DOHH2 (cell line): Measurements from ENCODE around the gene UBIAD1.
A peak's percentile ranks its signal among the peaks of the same experiment; 100 is the strongest.

Experiments
- H3F3A ChIP-seq: fragments of 200-600 bp; sonication (generic), shearing (Covaris generic); 2 replicates; pipeline ENCODE4 v1.6.0; 2016; ENCODE audit warnings: antibody characterized with exemption, mild to moderate bottlenecking; ENCODE audit not compliant: control insufficient read depth, insufficient read depth
- H3K27ac ChIP-seq: fragments of 200-600 bp; sonication (generic); 2 replicates; pipeline ENCODE4 v1.5.1; 2014; ENCODE audit warnings: low read depth, mild to moderate bottlenecking, low read length, moderate library complexity
- H3K27me3 ChIP-seq: fragments of 200-600 bp; sonication (generic); 2 replicates; pipeline ENCODE4 v1.6.1; 2014; ENCODE audit warnings: mild to moderate bottlenecking, low read length, mixed read lengths; ENCODE audit not compliant: control insufficient read depth
- H3K36me3 ChIP-seq: fragments of 200-600 bp; sonication (generic); 2 replicates; pipeline ENCODE4 v1.6.1; 2014; ENCODE audit warnings: mild to moderate bottlenecking, low read length, moderate library complexity, mixed read lengths; ENCODE audit not compliant: control insufficient read depth
- H3K4me1 ChIP-seq: fragments of 200-600 bp; sonication (generic); 2 replicates; pipeline ENCODE4 v1.6.1; 2014; ENCODE audit warnings: mild to moderate bottlenecking, low read length, mixed read lengths; ENCODE audit not compliant: control insufficient read depth
- H3K4me2 ChIP-seq: fragments of 200-600 bp; sonication (generic); 2 replicates; pipeline ENCODE4 v1.6.0; 2014; ENCODE audit warnings: mild to moderate bottlenecking, low read length, moderate library complexity
- H3K4me3 ChIP-seq: fragments of 200-600 bp; sonication (generic); 2 replicates; pipeline ENCODE4 v1.5.1; 2014; ENCODE audit warnings: mild to moderate bottlenecking, low read length, mixed read lengths
- H3K79me2 ChIP-seq: fragments of 200-600 bp; sonication (generic); 2 replicates; pipeline ENCODE4 v1.6.1; 2014; ENCODE audit warnings: mild to moderate bottlenecking, low read length, mixed read lengths; ENCODE audit not compliant: control insufficient read depth
- H3K9me2 ChIP-seq: fragments of 200-600 bp; sonication (generic); replicated peaks from 2 replicates; pipeline ENCODE4 v1.6.1; 2014; ENCODE audit warnings: mild to moderate bottlenecking, low read length, mixed read lengths; ENCODE audit not compliant: control insufficient read depth
- H3K9me3 ChIP-seq: fragments of 200-600 bp; sonication (generic); 2 replicates; pipeline ENCODE4 v1.6.1; 2014; ENCODE audit warnings: antibody characterized with exemption, low read length, mixed read lengths; ENCODE audit not compliant: control insufficient read depth, insufficient read depth
- H4K20me1 ChIP-seq: fragments of 200-600 bp; sonication (generic); 2 replicates; pipeline ENCODE4 v1.6.0; 2014; ENCODE audit warnings: low read depth, mild to moderate bottlenecking, antibody characterized with exemption, low read length, moderate library complexity; ENCODE audit not compliant: control insufficient read depth, insufficient read depth
- CTCF ChIP-seq: fragments of 200-600 bp; sonication (generic); IDR thresholded peaks from one replicate; pipeline ENCODE4 v1.5.1; 2014; ENCODE audit warnings: antibody characterized with exemption, mild to moderate bottlenecking, low read depth, low read length; ENCODE audit not compliant: poor library complexity, severe bottlenecking
- EZH2phosphoT487 ChIP-seq: fragments of 200-600 bp; sonication (generic); IDR thresholded peaks from 2 replicates; pipeline ENCODE4 v1.6.1; 2017; ENCODE audit warnings: borderline replicate concordance, mild to moderate bottlenecking, antibody characterized with exemption, low read length, moderate library complexity, mixed read lengths

Gene UBIAD1

GRCh38 chr1:11253226-11253625 is 19.8 kb upstream of the UBIAD1 start:
- no peak overlapping the region for H3K4me2 ChIP-seq
- no peak overlapping the region for H3K27ac ChIP-seq
- no peaks in the 10 kb centered on the region for H3K27me3 ChIP-seq
- H3K4me1 ChIP-seq: no peaks in the 10 kb centered on the region
- H3K4me3 ChIP-seq: no peak overlapping the region
- H3K9me2 ChIP-seq: no peaks in the 10 kb centered on the region
- no peaks in the 10 kb centered on the region for H3K79me2 ChIP-seq
- no peaks in the 10 kb centered on the region for H4K20me1 ChIP-seq
- H3F3A ChIP-seq: no peaks in the 10 kb centered on the region
- H3K9me3 ChIP-seq: no peaks in the 10 kb centered on the region
- peaks cover 68% of the 10 kb centered on the region for H3K36me3 ChIP-seq
- TF ChIP-seq CTCF (no peak), EZH2phosphoT487 (no peak)

- Histone ChIP-seq H3K9me2 (no peaks in the 10 kb centered on the region), H3K36me3 (peaks cover 73% of the 10 kb centered on the region), H3K27ac (no peak overlapping the region), H3K27me3 (no peaks in the 10 kb centered on the region), H3K9me3 (no peaks in the 10 kb centered on the region), H3K79me2 (peaks cover 21% of the 10 kb centered on the region), H4K20me1 (no peaks in the 10 kb centered on the region), H3K4me1 (peaks cover 7% of the 10 kb centered on the region), H3F3A (no peaks in the 10 kb centered on the region), H3K4me3 (no peak overlapping the region), H3K4me2 (no peak overlapping the region)
- TF ChIP-seq EZH2phosphoT487 (no peak), CTCF (no peak)
These were observed 16.7 kb upstream of the UBIAD1 start for GRCh38 chr1:11256299-11256698.

- no peak for TF ChIP-seq CTCF
- no peak for TF ChIP-seq EZH2phosphoT487
- peaks cover 17% of the 10 kb centered on the region for H3K4me1 ChIP-seq
- H3K79me2 ChIP-seq: peaks cover 31% of the 10 kb centered on the region
- peak within 1 kb of the TSS; percentile 95 for H3K4me3 ChIP-seq
- peak within 1 kb of the TSS; percentile 75 for H3K4me2 ChIP-seq
- no peak within 1 kb of the TSS for H3K27ac ChIP-seq
- peaks cover 29% of the 10 kb centered on the region for H3K36me3 ChIP-seq
- no peaks in the 10 kb centered on the region for H3K9me2 ChIP-seq
- no peaks in the 10 kb centered on the region for H4K20me1 ChIP-seq
- 0 out of 2 replicates have a peak, but pooled peaks cover 5% of the 10 kb centered on the region for H3F3A ChIP-seq
- H3K27me3 ChIP-seq: no peaks in the 10 kb centered on the region
- no peaks in the 10 kb centered on the region for H3K9me3 ChIP-seq
These were observed 10.6 kb upstream of the UBIAD1 start, which contains the start of gene MTOR for GRCh38 chr1:11262171-11263049. MTOR (minus strand) TSS chr1:11262551; CDS start chr1:11259409, 3,142 bp downstream.
